Measurements from ENCODE around the gene SYNE1. TPM values are rescaled to one million over a fixed set of nuclear protein-coding genes. Genes with fewer than 3 reads are reported as not detected.
A peak's percentile ranks its signal among the peaks of the same experiment; 100 is the strongest.

SYNE1 gene
- total RNA-seq, 2 experiments from 2014 or later: 29.5 to 35.1 TPM

DNA sequence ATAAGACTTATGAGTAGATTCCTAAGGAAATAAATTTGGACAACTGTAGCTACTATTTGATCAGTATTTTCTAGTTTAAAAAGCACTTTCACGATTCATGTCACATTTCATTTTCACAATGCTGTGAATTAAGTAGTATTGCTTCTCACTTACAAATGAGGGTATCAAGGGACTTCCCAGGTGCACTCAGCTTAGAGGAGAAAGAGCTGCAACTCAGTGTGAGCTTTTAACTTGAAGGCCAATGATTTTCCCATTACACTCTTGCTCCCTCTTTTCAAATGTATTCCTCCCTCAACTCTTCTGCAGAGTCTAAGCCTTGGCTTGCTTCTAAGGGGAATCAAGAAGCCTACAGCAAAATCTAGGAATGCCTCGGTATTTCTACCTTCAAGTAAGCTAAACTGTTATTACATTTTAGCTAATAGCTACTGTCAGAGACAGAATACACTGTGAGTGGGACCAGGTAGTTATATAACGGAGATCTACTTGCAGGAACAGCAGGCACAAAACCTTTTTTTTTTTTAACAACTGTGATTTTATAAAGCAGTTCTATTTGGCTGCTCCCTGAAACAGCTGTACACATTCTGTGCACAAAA, 339.0 kb downstream of the SYNE1 start:
- H3K36me3 Mint-ChIP-seq (ENCODE audit: low read depth): no peaks in the 10 kb centered on the region
- no peaks in the 10 kb centered on the region for H3K27me3 Mint-ChIP-seq
- POLR2A ChIA-PET: interaction anchor here (1.4 to 1.9 kb wide), 2 partner anchors 12 to 127 kb away, joined by 4 to 5 read pairs; no protein-coding TSS in a partner anchor
- no peak for TF ChIP-seq CTCF (IDR thresholded peaks at IDR 0.05)
- CTCF ChIA-PET: interaction anchor here (0.9 to 8.7 kb wide), 4 partner anchors 9 to 59 kb away, joined by 3 to 93 read pairs (median 3); no protein-coding TSS in a partner anchor
- H3K27ac Mint-ChIP-seq: peak overlapping the region; percentile 30
- peak overlapping the region; percentile 3 for H3K4me3 Mint-ChIP-seq
- H3K4me1 Mint-ChIP-seq (ENCODE audit: low read depth): peaks cover 44% of the 10 kb centered on the region
- intact Hi-C loops (cut with micrococcal nuclease): no loop called here
- no peaks in the 10 kb centered on the region for H3K9me3 Mint-ChIP-seq
- DNase-seq (no peak), ATAC-seq (no peak)

- DNase-seq: no peak
- TF ChIP-seq CTCF (IDR thresholded peaks at IDR 0.05): no peak
- Mint-ChIP-seq H3K36me3 (ENCODE audit: low read depth) (no peaks in the 10 kb centered on the region), H3K4me3 (no peak overlapping the region), H3K9me3 (no peaks in the 10 kb centered on the region), H3K4me1 (ENCODE audit: low read depth) (peaks cover 44% of the 10 kb centered on the region), H3K27me3 (no peaks in the 10 kb centered on the region), H3K27ac (peak overlapping the region; percentile 4)
- POLR2A ChIA-PET: interaction anchor here (1.4 kb wide), 1 partner anchor 13 kb away, joined by 4 read pairs; no protein-coding TSS in a partner anchor
- intact Hi-C loops (cut with micrococcal nuclease): no loop called here
- CTCF ChIA-PET: interaction anchor here (0.8 to 8.7 kb wide), 5 partner anchors 9 to 40 kb away, joined by 3 to 93 read pairs (median 4); no protein-coding TSS in a partner anchor
- no peak for ATAC-seq
These were observed 340.4 kb downstream of the SYNE1 start for GRCh38 chr6:152296648-152297376.

DNA sequence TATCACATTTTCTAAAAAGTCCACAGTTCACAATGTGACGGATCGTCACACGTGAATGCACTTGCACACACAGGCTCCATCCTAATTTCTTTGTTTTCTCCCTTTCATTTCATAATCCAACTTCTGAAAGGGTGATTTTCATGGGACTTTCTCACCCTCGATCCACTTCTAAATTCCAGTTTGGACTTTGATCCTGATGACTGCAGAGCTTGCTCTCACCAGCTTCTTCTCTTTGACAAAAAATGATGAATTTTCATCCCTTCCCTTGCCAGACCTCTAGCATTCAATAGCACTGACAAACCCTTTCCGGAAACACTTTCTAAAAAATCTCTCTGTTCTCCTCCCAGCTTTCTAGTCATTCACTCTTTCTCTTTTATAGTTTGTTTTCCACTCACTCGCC, 341.2 kb downstream of the SYNE1 start:
- ChIA-PET CTCF (interaction anchor here (0.8 to 8.7 kb wide), 3 partner anchors 12 to 41 kb away, joined by 4 to 93 read pairs (median 4); no protein-coding TSS in a partner anchor), POLR2A (no interaction called here)
- no peaks in the 10 kb centered on the region for H3K27me3 Mint-ChIP-seq
- ATAC-seq (no peak), DNase-seq (no peak)
- H3K9me3 Mint-ChIP-seq: no peaks in the 10 kb centered on the region
- H3K4me1 Mint-ChIP-seq (ENCODE audit: low read depth): peaks cover 42% of the 10 kb centered on the region
- intact Hi-C loops (cut with micrococcal nuclease): no loop called here
- no peaks in the 10 kb centered on the region for H3K36me3 Mint-ChIP-seq (ENCODE audit: low read depth)
- H3K4me3 Mint-ChIP-seq: no peak overlapping the region
- H3K27ac Mint-ChIP-seq: no peak overlapping the region
- no peak for TF ChIP-seq CTCF (IDR thresholded peaks at IDR 0.05)

- ChIA-PET CTCF (interaction anchor here (8.7 kb wide), 1 partner anchor 42 kb away, joined by 93 read pairs; no protein-coding TSS in a partner anchor), POLR2A (no interaction called here)
- Mint-ChIP-seq H3K27ac (no peak overlapping the region), H3K36me3 (ENCODE audit: low read depth) (no peaks in the 10 kb centered on the region), H3K4me3 (no peak overlapping the region), H3K9me3 (no peaks in the 10 kb centered on the region), H3K4me1 (ENCODE audit: low read depth) (peaks cover 36% of the 10 kb centered on the region), H3K27me3 (no peaks in the 10 kb centered on the region)
- no peak for TF ChIP-seq CTCF (IDR thresholded peaks at IDR 0.05)
- ATAC-seq (no peak), DNase-seq (no peak)
- intact Hi-C loops (cut with micrococcal nuclease): no loop called here
These were observed 341.8 kb downstream of the SYNE1 start for GRCh38 chr6:152295346-152295745.

- Mint-ChIP-seq H3K4me1 (ENCODE audit: low read depth) (peaks cover 24% of the 10 kb centered on the region), H3K36me3 (ENCODE audit: low read depth) (peaks cover 5% of the 10 kb centered on the region), H3K9me3 (no peaks in the 10 kb centered on the region), H3K4me3 (no peak overlapping the region), H3K27ac (no peak overlapping the region), H3K27me3 (no peaks in the 10 kb centered on the region)
- CTCF ChIA-PET: interaction anchor here (1.6 kb wide), 1 partner anchor 8 kb away, joined by 8 read pairs; no protein-coding TSS in a partner anchor
- POLR2A ChIA-PET: interaction anchor here (0.9 kb wide), 1 partner anchor 8 kb away, joined by 4 read pairs; no protein-coding TSS in a partner anchor
- intact Hi-C loops (cut with micrococcal nuclease): no loop called here
- no peak for DNase-seq
- no peak for ATAC-seq
- TF ChIP-seq CTCF (IDR thresholded peaks at IDR 0.05): no peak
These were observed 343.8 kb downstream of the SYNE1 start for GRCh38 chr6:152293404-152293803.

All from activated CD8-positive, alpha-beta T cell treated with anti-CD3 and anti-CD28 coated beads for 36 hours (primary cell).